Cardiac muscle cell (in vitro differentiated cells and primary cell): ENCODE measurements around the gene ZBTB46. TPM values are rescaled to one million over a fixed set of nuclear protein-coding genes. Genes with fewer than 3 reads are reported as not detected.

ENCODE experiments used
- DNase-seq, 2 donors: peaks; one replicate each; pipeline versions ENCODE4 v3.0.0 to v3.0.0-alpha.2; 2010 to 2017; ENCODE audit warnings: low read depth in 1 of 2, low spot score in 1 of 2
- H3K27ac ChIP-seq: fragments of 200-600 bp; sonication (generic); 2 replicates; pipeline ENCODE4 v1.5.1; 2016
- H3K27me3 ChIP-seq: fragments of 200-600 bp; sonication (generic); 2 replicates; pipeline ENCODE4 v1.6.0; 2016; ENCODE audit warnings: control low read depth
- H3K36me3 ChIP-seq: fragments of 200-600 bp; sonication (generic); 2 replicates; pipeline ENCODE4 v1.5.1; 2016; ENCODE audit warnings: control low read depth
- H3K4me1 ChIP-seq: fragments of 200-600 bp; sonication (generic); 2 replicates; pipeline ENCODE4 v1.8.1; 2017; ENCODE audit warnings: low read depth, mild to moderate bottlenecking, mixed run types
- H3K4me3 ChIP-seq: fragments of 200-600 bp; sonication (generic); 2 replicates; pipeline ENCODE4 v1.5.1; 2016; ENCODE audit warnings: mild to moderate bottlenecking
- H3K9me3 ChIP-seq: fragments of 200-600 bp; sonication (generic); 2 replicates; pipeline ENCODE4 v1.5.1; 2017; ENCODE audit warnings: low read depth, mild to moderate bottlenecking, control low read depth
- CTCF ChIP-seq: IDR thresholded peaks from 2 replicates; pipeline ENCODE4 v1.5.1; 2012; ENCODE audit warnings: low read depth, mild to moderate bottlenecking, low read length
- polyA plus RNA-seq: library from polyadenylated mRNA; unstranded; fragments of >200 nt; fragmentation: Nextera tagmentation; extraction: Ambion mirVana; gene quantifications from 2 replicates; pipeline ENCODE4 v1.2.1, GENCODE V29; 2016
- total RNA-seq: library from RNA; depleted of rRNA; stranded (reverse); fragments of >200 nt; gene quantifications from 2 replicates; pipeline ENCODE4 v1.2.3, GENCODE V29; 2016

The ZBTB46 gene
- total and polyA plus RNA-seq, 2 experiments from 2014 or later = 24.1 to 53.4 TPM

GRCh38 chr20:63703976-63704748 lies 126.9 kb downstream of the ZBTB46 start:
- no peak overlapping the region for H3K4me3 ChIP-seq
- peaks cover 18% of the 10 kb centered on the region for H3K36me3 ChIP-seq
- H3K27me3 ChIP-seq = no peaks in the 10 kb centered on the region
- TF ChIP-seq CTCF = no peak
- no peak for DNase-seq
- H3K4me1 ChIP-seq = peaks cover 11% of the 10 kb centered on the region
- no peak overlapping the region for H3K27ac ChIP-seq
- H3K9me3 ChIP-seq = no peaks in the 10 kb centered on the region

- no peaks in the 10 kb centered on the region for H3K27me3 ChIP-seq
- no peaks in the 10 kb centered on the region for H3K9me3 ChIP-seq
- DNase-seq = no peak
- TF ChIP-seq CTCF = no peak
- peaks cover 5% of the 10 kb centered on the region for H3K4me1 ChIP-seq
- H3K27ac ChIP-seq = no peak overlapping the region
- no peak overlapping the region for H3K4me3 ChIP-seq
- H3K36me3 ChIP-seq = peaks cover 18% of the 10 kb centered on the region
Measured at GRCh38 chr20:63703471-63703975, 127.5 kb downstream of the ZBTB46 start.

GRCh38 chr20:63702751-63703470 lies 128.2 kb downstream of the ZBTB46 start:
- Histone ChIP-seq H3K27me3 (no peaks in the 10 kb centered on the region), H3K4me1 (peaks cover 5% of the 10 kb centered on the region), H3K4me3 (no peak overlapping the region), H3K9me3 (no peaks in the 10 kb centered on the region), H3K36me3 (peaks cover 18% of the 10 kb centered on the region), H3K27ac (no peak overlapping the region)
- DNase-seq = no peak
- no peak for TF ChIP-seq CTCF

- no peaks in the 10 kb centered on the region for H3K27me3 ChIP-seq
- H3K27ac ChIP-seq = no peak overlapping the region
- H3K9me3 ChIP-seq = no peaks in the 10 kb centered on the region
- H3K4me3 ChIP-seq = no peak overlapping the region
- peaks cover 5% of the 10 kb centered on the region for H3K4me1 ChIP-seq
- no peak for DNase-seq
- no peak for TF ChIP-seq CTCF
- H3K36me3 ChIP-seq = peaks cover 18% of the 10 kb centered on the region
Measured at GRCh38 chr20:63702036-63702665, 128.9 kb downstream of the ZBTB46 start.

DNA sequence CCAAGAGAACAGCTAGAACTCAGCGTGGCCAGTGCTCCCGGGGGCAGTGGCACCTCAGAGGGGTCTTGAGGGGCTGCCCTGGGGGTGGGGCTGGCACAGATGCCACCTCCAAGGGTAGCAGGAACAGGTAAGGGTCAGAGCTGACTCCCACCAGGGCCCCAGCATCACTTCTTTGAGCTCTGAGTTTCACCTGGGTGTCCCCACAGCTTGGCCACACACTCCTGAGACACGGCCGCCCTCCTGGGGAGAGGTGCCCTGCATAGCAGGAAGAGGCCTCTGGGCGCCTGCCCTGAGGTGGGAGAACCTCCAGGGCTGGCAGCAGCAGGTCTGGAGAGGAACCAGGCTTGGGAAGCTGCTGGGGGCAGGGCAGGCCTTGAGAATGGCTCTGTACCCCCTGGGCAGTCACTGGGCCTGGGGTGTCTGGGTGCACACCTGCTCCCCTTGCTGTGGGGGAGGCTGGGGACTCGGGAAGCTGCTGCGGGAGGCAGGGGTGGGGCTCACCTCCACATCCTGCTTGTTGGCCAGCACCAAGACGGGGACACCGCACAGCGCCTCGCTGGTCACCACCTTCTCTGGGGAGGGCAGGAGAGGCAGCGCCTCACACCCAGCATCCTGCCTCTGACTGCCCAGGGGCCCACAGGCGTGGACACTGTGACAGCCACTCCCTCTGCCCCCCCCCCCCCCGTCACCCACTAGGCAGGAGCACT lies 129.6 kb downstream of the ZBTB46 start:
- H3K36me3 ChIP-seq = peaks cover 18% of the 10 kb centered on the region
- TF ChIP-seq CTCF = no peak
- H3K9me3 ChIP-seq = no peaks in the 10 kb centered on the region
- no peak overlapping the region for H3K4me3 ChIP-seq
- H3K27me3 ChIP-seq = no peaks in the 10 kb centered on the region
- H3K4me1 ChIP-seq = peaks cover 7% of the 10 kb centered on the region
- no peak overlapping the region for H3K27ac ChIP-seq
- no peak for DNase-seq
